WTC11 (cell line): ENCODE measurements around the gene CACHD1. TPM values are rescaled to one million over a fixed set of nuclear protein-coding genes. Genes with fewer than 3 reads are reported as not detected.

Source experiments
- ATAC-seq: fragments of 200-7000 bp; cut with Tn5 transposase; 2 replicates; pipeline ENCODE4 v1.10.0; 2021; ENCODE audit warnings: mild to moderate bottlenecking, moderate library complexity
- CTCF ChIA-PET: fragments of 300-600 bp; sonication (Branson Sonifier 250); formaldehyde crosslinking; loops from one replicate; lab custom pipeline; 2021; ENCODE audit warnings: antibody characterized with exemption; lab: Charles Lee
- POLR2A ChIA-PET: fragments of 350-600 bp; sonication (Branson Sonifier 250); formaldehyde crosslinking; loops from one replicate; lab custom pipeline; 2021; ENCODE audit warnings: antibody characterized with exemption; lab: Charles Lee
- DNase-seq: peaks from one replicate; pipeline ENCODE4 v3.0.0; 2021; ENCODE audit warnings: low spot score
- H3K27ac Mint-ChIP-seq: 2 replicates; pipeline ENCODE4 v1.8.0; 2021; ENCODE audit warnings: mixed read lengths
- H3K27me3 Mint-ChIP-seq: 2 replicates; pipeline ENCODE4 v1.8.0; 2021; ENCODE audit warnings: low read depth, mild to moderate bottlenecking, moderate library complexity, mixed read lengths
- H3K36me3 Mint-ChIP-seq: 2 replicates; pipeline ENCODE4 v1.8.0; 2021; ENCODE audit warnings: mixed read lengths
- H3K4me1 Mint-ChIP-seq: 2 replicates; pipeline ENCODE4 v1.8.0; 2022; ENCODE audit warnings: mixed read lengths
- H3K4me3 Mint-ChIP-seq: 2 replicates; pipeline ENCODE4 v1.8.0; 2021; ENCODE audit warnings: mild to moderate bottlenecking, moderate library complexity, mixed read lengths
- H3K9me3 Mint-ChIP-seq: 2 replicates; pipeline ENCODE4 v1.8.0; 2021; ENCODE audit warnings: mixed read lengths
- ATF1 ChIP-seq: sonication (generic); formaldehyde crosslinking; IDR thresholded peaks from 2 replicates; pipeline ENCODE4 v1.8.1; 2023; ENCODE audit warnings: mild to moderate bottlenecking, moderate library complexity, missing genetic modification reagents
- HMGA2 ChIP-seq: fragments of 250-450 bp; sonication (Bioruptor Pico); IDR thresholded peaks from 2 replicates; pipeline ENCODE4 v1.4.0; 2021; ENCODE audit warnings: mild to moderate bottlenecking, moderate library complexity
- JAZF1 ChIP-seq: fragments of 250-450 bp; sonication (Bioruptor Pico); IDR thresholded peaks from 2 replicates; pipeline ENCODE4 v1.9.0; 2021; ENCODE audit warnings: moderate library complexity, mild to moderate bottlenecking, inconsistent platforms
- NFYB ChIP-seq: sonication (generic); formaldehyde crosslinking; conservative IDR thresholded peaks from 2 replicates; pipeline ENCODE4 v1.8.0; 2022; ENCODE audit warnings: low read depth, missing genetic modification reagents
- NR2C2 ChIP-seq: sonication (generic); formaldehyde crosslinking; IDR thresholded peaks from 2 replicates; pipeline ENCODE4 v1.8.0; 2022; ENCODE audit warnings: mild to moderate bottlenecking, missing genetic modification reagents
- RELA ChIP-seq: sonication (generic); formaldehyde crosslinking; IDR thresholded peaks from 2 replicates; pipeline ENCODE4 v1.8.1; 2022; ENCODE audit warnings: missing genetic modification reagents, mild to moderate bottlenecking, borderline replicate concordance
- ZNF232 ChIP-seq: sonication (generic); formaldehyde crosslinking; IDR thresholded peaks from 2 replicates; pipeline ENCODE4 v1.8.0; 2022; ENCODE audit warnings: mild to moderate bottlenecking, missing genetic modification reagents
- ZNF263 ChIP-seq: sonication (generic); formaldehyde crosslinking; IDR thresholded peaks from 2 replicates; pipeline ENCODE4 v1.8.1; 2022; ENCODE audit warnings: low read depth, mild to moderate bottlenecking, moderate library complexity, missing genetic modification reagents
- total RNA-seq: library from RNA; stranded (reverse); gene quantifications from 3 replicates; pipeline ENCODE4 v1.2.3, GENCODE V29; 2021
- TF ChIP-seq, protein P1 (sequence below): sonication (generic); formaldehyde crosslinking; IDR thresholded peaks from 2 replicates; pipeline ENCODE4 v1.8.0; 2022; ENCODE audit warnings: mild to moderate bottlenecking, missing genetic modification reagents
- TF ChIP-seq, protein P2 (sequence below): fragments of 200-600 bp; IDR thresholded peaks from 2 replicates; pipeline ENCODE4 v1.8.0; 2022; ENCODE audit warnings: antibody characterized with exemption
- TF ChIP-seq, protein P3 (sequence below): sonication (generic); formaldehyde crosslinking; IDR thresholded peaks from 2 replicates; pipeline ENCODE4 v1.8.0; 2022; ENCODE audit warnings: mild to moderate bottlenecking, missing genetic modification reagents
- TF ChIP-seq, protein P4 (sequence below): sonication (generic); formaldehyde crosslinking; IDR thresholded peaks from 2 replicates; pipeline ENCODE4 v1.8.1; 2023; ENCODE audit warnings: mild to moderate bottlenecking, missing genetic modification reagents, borderline replicate concordance
- TF ChIP-seq, protein P5 (sequence below): sonication (generic); formaldehyde crosslinking; IDR thresholded peaks from 2 replicates; pipeline ENCODE4 v1.8.0; 2022; ENCODE audit warnings: mild to moderate bottlenecking, missing genetic modification reagents
- TF ChIP-seq, protein P6 (sequence below): fragments of 250-450 bp; sonication (Bioruptor Pico); IDR thresholded peaks from 2 replicates; pipeline ENCODE4 v1.9.0; 2021; ENCODE audit warnings: mild to moderate bottlenecking, borderline replicate concordance
- TF ChIP-seq, protein P7 (sequence below): sonication (generic); formaldehyde crosslinking; IDR thresholded peaks from 2 replicates; pipeline ENCODE4 v1.8.0; 2023; ENCODE audit warnings: missing genetic modification reagents
- TF ChIP-seq, protein P8 (sequence below): sonication (generic); formaldehyde crosslinking; IDR thresholded peaks from 2 replicates; pipeline ENCODE4 v1.8.1; 2022; ENCODE audit warnings: mild to moderate bottlenecking, moderate library complexity, missing genetic modification reagents
- TF ChIP-seq, protein P9 (sequence below): sonication (generic); formaldehyde crosslinking; conservative IDR thresholded peaks from 2 replicates; pipeline ENCODE4 v1.8.1; 2022; ENCODE audit warnings: mild to moderate bottlenecking, missing genetic modification reagents

Gene CACHD1
- total RNA-seq, 1 experiment from 2014 or later, result 26.3 TPM

DNA sequence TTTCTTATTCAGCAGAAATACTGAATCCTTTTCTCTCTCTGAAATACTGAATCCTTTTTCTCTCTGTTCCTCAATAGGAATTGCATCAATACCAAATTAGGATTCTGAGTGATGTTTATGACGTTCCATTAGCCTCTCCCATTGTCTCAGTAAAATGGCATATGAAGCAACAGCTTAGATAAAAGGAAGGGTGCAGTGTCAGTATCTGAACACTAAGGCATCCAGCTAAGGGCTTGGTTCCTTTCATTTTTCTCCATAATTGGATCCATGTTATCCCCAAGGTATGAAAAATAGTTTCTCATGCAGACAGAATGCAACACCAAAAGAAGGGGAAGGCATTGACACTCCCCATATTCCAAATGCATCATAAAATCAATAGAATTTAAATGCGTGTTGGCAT, 213.5 kb downstream of the CACHD1 start (continued):
- TF ChIP-seq, protein P1, sequence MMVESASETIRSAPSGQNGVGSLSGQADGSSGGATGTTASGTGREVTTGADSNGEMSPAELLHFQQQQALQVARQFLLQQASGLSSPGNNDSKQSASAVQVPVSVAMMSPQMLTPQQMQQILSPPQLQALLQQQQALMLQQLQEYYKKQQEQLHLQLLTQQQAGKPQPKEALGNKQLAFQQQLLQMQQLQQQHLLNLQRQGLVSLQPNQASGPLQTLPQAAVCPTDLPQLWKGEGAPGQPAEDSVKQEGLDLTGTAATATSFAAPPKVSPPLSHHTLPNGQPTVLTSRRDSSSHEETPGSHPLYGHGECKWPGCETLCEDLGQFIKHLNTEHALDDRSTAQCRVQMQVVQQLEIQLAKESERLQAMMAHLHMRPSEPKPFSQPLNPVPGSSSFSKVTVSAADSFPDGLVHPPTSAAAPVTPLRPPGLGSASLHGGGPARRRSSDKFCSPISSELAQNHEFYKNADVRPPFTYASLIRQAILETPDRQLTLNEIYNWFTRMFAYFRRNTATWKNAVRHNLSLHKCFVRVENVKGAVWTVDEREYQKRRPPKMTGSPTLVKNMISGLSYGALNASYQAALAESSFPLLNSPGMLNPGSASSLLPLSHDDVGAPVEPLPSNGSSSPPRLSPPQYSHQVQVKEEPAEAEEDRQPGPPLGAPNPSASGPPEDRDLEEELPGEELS (CRISPR knock-in tag), result no peak
- TF ChIP-seq RELA, result no peak
- TF ChIP-seq, protein P2, sequence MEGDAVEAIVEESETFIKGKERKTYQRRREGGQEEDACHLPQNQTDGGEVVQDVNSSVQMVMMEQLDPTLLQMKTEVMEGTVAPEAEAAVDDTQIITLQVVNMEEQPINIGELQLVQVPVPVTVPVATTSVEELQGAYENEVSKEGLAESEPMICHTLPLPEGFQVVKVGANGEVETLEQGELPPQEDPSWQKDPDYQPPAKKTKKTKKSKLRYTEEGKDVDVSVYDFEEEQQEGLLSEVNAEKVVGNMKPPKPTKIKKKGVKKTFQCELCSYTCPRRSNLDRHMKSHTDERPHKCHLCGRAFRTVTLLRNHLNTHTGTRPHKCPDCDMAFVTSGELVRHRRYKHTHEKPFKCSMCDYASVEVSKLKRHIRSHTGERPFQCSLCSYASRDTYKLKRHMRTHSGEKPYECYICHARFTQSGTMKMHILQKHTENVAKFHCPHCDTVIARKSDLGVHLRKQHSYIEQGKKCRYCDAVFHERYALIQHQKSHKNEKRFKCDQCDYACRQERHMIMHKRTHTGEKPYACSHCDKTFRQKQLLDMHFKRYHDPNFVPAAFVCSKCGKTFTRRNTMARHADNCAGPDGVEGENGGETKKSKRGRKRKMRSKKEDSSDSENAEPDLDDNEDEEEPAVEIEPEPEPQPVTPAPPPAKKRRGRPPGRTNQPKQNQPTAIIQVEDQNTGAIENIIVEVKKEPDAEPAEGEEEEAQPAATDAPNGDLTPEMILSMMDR, result no peak
- TF ChIP-seq ZNF263 (CRISPR knock-in tag), result no peak

DNA sequence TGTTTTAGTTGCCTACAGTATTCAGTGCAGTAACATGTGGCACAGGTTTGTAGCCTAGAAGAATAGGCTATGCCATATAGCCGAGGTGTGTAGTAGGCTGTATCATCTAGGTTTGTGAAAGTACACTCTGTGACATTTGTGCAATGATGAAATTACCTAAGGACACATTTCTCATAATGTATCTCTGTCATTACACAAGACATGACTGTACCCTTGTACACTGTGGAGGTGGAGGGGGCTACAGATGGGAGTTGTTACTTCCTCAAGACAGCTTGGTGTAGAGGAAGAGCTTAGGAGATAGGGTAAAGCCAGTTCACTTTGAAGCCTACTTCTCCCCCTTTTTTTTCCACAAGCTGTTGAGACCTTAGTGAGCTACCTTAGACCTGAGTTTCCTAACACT, 215.3 kb downstream of the CACHD1 start:
- Mint-ChIP-seq H3K27me3 (no peaks in the 10 kb centered on the region), H3K4me3 (no peak overlapping the region), H3K36me3 (peaks cover 49% of the 10 kb centered on the region), H3K9me3 (no peaks in the 10 kb centered on the region), H3K4me1 (peaks cover 15% of the 10 kb centered on the region), H3K27ac (no peak overlapping the region)
- POLR2A ChIA-PET, result interaction anchor here (0.7 kb wide), 1 partner anchor 113 kb away, joined by 4 read pairs; no protein-coding TSS in a partner anchor
- TF ChIP-seq, protein P3, sequence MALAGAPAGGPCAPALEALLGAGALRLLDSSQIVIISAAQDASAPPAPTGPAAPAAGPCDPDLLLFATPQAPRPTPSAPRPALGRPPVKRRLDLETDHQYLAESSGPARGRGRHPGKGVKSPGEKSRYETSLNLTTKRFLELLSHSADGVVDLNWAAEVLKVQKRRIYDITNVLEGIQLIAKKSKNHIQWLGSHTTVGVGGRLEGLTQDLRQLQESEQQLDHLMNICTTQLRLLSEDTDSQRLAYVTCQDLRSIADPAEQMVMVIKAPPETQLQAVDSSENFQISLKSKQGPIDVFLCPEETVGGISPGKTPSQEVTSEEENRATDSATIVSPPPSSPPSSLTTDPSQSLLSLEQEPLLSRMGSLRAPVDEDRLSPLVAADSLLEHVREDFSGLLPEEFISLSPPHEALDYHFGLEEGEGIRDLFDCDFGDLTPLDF (CRISPR knock-in tag), result no peak
- TF ChIP-seq, protein P4, sequence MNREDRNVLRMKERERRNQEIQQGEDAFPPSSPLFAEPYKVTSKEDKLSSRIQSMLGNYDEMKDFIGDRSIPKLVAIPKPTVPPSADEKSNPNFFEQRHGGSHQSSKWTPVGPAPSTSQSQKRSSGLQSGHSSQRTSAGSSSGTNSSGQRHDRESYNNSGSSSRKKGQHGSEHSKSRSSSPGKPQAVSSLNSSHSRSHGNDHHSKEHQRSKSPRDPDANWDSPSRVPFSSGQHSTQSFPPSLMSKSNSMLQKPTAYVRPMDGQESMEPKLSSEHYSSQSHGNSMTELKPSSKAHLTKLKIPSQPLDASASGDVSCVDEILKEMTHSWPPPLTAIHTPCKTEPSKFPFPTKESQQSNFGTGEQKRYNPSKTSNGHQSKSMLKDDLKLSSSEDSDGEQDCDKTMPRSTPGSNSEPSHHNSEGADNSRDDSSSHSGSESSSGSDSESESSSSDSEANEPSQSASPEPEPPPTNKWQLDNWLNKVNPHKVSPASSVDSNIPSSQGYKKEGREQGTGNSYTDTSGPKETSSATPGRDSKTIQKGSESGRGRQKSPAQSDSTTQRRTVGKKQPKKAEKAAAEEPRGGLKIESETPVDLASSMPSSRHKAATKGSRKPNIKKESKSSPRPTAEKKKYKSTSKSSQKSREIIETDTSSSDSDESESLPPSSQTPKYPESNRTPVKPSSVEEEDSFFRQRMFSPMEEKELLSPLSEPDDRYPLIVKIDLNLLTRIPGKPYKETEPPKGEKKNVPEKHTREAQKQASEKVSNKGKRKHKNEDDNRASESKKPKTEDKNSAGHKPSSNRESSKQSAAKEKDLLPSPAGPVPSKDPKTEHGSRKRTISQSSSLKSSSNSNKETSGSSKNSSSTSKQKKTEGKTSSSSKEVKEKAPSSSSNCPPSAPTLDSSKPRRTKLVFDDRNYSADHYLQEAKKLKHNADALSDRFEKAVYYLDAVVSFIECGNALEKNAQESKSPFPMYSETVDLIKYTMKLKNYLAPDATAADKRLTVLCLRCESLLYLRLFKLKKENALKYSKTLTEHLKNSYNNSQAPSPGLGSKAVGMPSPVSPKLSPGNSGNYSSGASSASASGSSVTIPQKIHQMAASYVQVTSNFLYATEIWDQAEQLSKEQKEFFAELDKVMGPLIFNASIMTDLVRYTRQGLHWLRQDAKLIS (CRISPR knock-in tag), result no peak
- TF ChIP-seq ZNF232 (CRISPR knock-in tag) (no peak), ZNF263 (CRISPR knock-in tag) (no peak), HMGA2 (no peak), ATF1 (no peak), NR2C2 (CRISPR knock-in tag) (no peak), NFYB (no peak), JAZF1 (no peak)
- TF ChIP-seq, protein P5, sequence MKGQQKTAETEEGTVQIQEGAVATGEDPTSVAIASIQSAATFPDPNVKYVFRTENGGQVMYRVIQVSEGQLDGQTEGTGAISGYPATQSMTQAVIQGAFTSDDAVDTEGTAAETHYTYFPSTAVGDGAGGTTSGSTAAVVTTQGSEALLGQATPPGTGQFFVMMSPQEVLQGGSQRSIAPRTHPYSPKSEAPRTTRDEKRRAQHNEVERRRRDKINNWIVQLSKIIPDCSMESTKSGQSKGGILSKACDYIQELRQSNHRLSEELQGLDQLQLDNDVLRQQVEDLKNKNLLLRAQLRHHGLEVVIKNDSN (CRISPR knock-in tag), result no peak
- TF ChIP-seq, protein P2, result no peak
- TF ChIP-seq, protein P6, sequence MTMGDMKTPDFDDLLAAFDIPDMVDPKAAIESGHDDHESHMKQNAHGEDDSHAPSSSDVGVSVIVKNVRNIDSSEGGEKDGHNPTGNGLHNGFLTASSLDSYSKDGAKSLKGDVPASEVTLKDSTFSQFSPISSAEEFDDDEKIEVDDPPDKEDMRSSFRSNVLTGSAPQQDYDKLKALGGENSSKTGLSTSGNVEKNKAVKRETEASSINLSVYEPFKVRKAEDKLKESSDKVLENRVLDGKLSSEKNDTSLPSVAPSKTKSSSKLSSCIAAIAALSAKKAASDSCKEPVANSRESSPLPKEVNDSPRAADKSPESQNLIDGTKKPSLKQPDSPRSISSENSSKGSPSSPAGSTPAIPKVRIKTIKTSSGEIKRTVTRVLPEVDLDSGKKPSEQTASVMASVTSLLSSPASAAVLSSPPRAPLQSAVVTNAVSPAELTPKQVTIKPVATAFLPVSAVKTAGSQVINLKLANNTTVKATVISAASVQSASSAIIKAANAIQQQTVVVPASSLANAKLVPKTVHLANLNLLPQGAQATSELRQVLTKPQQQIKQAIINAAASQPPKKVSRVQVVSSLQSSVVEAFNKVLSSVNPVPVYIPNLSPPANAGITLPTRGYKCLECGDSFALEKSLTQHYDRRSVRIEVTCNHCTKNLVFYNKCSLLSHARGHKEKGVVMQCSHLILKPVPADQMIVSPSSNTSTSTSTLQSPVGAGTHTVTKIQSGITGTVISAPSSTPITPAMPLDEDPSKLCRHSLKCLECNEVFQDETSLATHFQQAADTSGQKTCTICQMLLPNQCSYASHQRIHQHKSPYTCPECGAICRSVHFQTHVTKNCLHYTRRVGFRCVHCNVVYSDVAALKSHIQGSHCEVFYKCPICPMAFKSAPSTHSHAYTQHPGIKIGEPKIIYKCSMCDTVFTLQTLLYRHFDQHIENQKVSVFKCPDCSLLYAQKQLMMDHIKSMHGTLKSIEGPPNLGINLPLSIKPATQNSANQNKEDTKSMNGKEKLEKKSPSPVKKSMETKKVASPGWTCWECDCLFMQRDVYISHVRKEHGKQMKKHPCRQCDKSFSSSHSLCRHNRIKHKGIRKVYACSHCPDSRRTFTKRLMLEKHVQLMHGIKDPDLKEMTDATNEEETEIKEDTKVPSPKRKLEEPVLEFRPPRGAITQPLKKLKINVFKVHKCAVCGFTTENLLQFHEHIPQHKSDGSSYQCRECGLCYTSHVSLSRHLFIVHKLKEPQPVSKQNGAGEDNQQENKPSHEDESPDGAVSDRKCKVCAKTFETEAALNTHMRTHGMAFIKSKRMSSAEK, result no peak
- TF ChIP-seq, protein P7, sequence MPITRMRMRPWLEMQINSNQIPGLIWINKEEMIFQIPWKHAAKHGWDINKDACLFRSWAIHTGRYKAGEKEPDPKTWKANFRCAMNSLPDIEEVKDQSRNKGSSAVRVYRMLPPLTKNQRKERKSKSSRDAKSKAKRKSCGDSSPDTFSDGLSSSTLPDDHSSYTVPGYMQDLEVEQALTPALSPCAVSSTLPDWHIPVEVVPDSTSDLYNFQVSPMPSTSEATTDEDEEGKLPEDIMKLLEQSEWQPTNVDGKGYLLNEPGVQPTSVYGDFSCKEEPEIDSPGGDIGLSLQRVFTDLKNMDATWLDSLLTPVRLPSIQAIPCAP (CRISPR knock-in tag), result no peak
- TF ChIP-seq, protein P8, sequence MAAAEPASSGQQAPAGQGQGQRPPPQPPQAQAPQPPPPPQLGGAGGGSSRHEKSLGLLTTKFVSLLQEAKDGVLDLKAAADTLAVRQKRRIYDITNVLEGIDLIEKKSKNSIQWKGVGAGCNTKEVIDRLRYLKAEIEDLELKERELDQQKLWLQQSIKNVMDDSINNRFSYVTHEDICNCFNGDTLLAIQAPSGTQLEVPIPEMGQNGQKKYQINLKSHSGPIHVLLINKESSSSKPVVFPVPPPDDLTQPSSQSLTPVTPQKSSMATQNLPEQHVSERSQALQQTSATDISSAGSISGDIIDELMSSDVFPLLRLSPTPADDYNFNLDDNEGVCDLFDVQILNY, result no peak
- TF ChIP-seq, protein P9, sequence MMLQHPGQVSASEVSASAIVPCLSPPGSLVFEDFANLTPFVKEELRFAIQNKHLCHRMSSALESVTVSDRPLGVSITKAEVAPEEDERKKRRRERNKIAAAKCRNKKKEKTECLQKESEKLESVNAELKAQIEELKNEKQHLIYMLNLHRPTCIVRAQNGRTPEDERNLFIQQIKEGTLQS (CRISPR knock-in tag), result no peak
- CTCF ChIA-PET, result interaction anchor here (0.9 to 1.3 kb wide), 2 partner anchors 9 to 22 kb away, joined by 3 read pairs; no protein-coding TSS in a partner anchor
- ATAC-seq (no peak), DNase-seq (no peak)
